Measurements from ENCODE around the gene CNTN2. TPM values are rescaled to one million over a fixed set of nuclear protein-coding genes. Genes with fewer than 3 reads are reported as not detected.

CNTN2 gene
- total and polyA plus RNA-seq, 8 donors, result 0.20 to 0.63 (median 0.37) TPM; not detected in 2

GRCh38 chr1:205009670-205010069 is 33.3 kb upstream of the CNTN2 start:
- Histone ChIP-seq H3K27me3 (no peaks in the 10 kb centered on the region), H3K36me3 (no peaks in the 10 kb centered on the region), H3K4me3 (no peak overlapping the region), H3K27ac (no peak overlapping the region), H3K4me1 (no peaks in the 10 kb centered on the region), H3K9me3 (no peaks in the 10 kb centered on the region)
- TF ChIP-seq CTCF (IDR thresholded peaks at IDR 0.05), result no peak
- ATAC-seq, result no peak
- peak in 1 of 4 donors; percentile 45 for DNase-seq
- intact Hi-C loops (cut with DNase I), result no loop called here

- Histone ChIP-seq H3K9me3 (no peaks in the 10 kb centered on the region), H3K27ac (no peak overlapping the region), H3K4me1 (no peaks in the 10 kb centered on the region), H3K36me3 (no peaks in the 10 kb centered on the region), H3K27me3 (no peaks in the 10 kb centered on the region), H3K4me3 (no peak overlapping the region)
- intact Hi-C loops (cut with DNase I), result no loop called here
- no peak for TF ChIP-seq CTCF (IDR thresholded peaks at IDR 0.05)
- ATAC-seq (no peak), DNase-seq (no peak)
Measured at GRCh38 chr1:205012391-205013140, 30.4 kb upstream of the CNTN2 start.

- Histone ChIP-seq H3K36me3 (no peaks in the 10 kb centered on the region), H3K4me3 (no peak overlapping the region), H3K9me3 (no peaks in the 10 kb centered on the region), H3K4me1 (no peaks in the 10 kb centered on the region), H3K27ac (no peak overlapping the region), H3K27me3 (no peaks in the 10 kb centered on the region)
- no peak for TF ChIP-seq CTCF (IDR thresholded peaks at IDR 0.05)
- DNase-seq (peak in 2 of 4 donors; percentile 62 to 84), ATAC-seq (peak; percentile 79)
- intact Hi-C loops (cut with DNase I), result no loop called here
Measured at GRCh38 chr1:205013683-205014367, 29.2 kb upstream of the CNTN2 start.

DNA sequence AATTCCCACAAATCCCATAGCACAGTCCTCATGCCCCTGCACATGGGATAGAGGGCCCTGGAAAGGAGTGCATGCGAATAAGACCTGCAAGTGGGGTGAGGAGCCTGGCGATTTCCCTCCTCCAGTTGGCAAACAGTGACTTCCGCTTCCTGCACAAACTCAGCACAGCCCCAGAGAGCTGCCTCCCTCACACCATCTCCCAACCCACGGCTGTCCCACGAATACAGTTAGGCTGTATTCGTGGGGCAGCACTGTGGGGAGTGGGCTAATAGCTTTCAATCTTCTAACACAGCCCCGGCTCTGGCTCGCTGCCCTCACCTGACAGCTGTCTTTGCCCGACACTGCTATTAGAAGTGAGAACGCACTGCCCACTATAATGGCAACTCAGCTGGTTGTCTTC is 28.2 kb upstream of the CNTN2 start:
- DNase-seq (no peak), ATAC-seq (no peak)

More for the DNA sequence above, 28.2 kb upstream of the CNTN2 start:
- intact Hi-C loops (cut with DNase I), result no loop called here
- no peak for TF ChIP-seq CTCF (IDR thresholded peaks at IDR 0.05)
- no peaks in the 10 kb centered on the region for H3K4me1 ChIP-seq
- H3K9me3 ChIP-seq, result no peaks in the 10 kb centered on the region
- no peaks in the 10 kb centered on the region for H3K36me3 ChIP-seq
- H3K27ac ChIP-seq, result no peak overlapping the region
- no peak overlapping the region for H3K4me3 ChIP-seq
- H3K27me3 ChIP-seq, result no peaks in the 10 kb centered on the region
